K562 (cell line): ENCODE data around the gene KLHL8.

Experiments
- ATF1 ChIP-seq, 2 experiments: fragments of 450-650 bp in 1 of 2; IDR thresholded peaks; 2 replicates each; pipeline ENCODE4 v1.6.1; 2016; ENCODE audit warnings: missing compliant biosample characterization in 1 of 2, missing genetic modification characterization in 1 of 2
- CREBBP ChIP-seq: IDR thresholded peaks from one replicate; pipeline ENCODE4 v1.6.1; 2012; ENCODE audit warnings: low read depth, mild to moderate bottlenecking, control low read depth, inconsistent platforms, low read length
- ERF ChIP-seq: fragments of 450-650 bp; formaldehyde crosslinking; IDR thresholded peaks from 2 replicates; pipeline ENCODE4 v1.4.0; 2020; ENCODE audit warnings: mild to moderate bottlenecking, mixed read lengths
- EZH2 ChIP-seq: IDR thresholded peaks from 2 replicates; pipeline ENCODE4 v1.6.1; 2012; ENCODE audit warnings: low read depth, mild to moderate bottlenecking, inconsistent platforms, low read length, borderline replicate concordance
- FOXJ3 ChIP-seq: sonication (generic); formaldehyde crosslinking; IDR thresholded peaks from 2 replicates; pipeline ENCODE4 v1.4.0; 2020; ENCODE audit warnings: mild to moderate bottlenecking, missing genetic modification reagents
- KHSRP ChIP-seq: fragments of 450-650 bp; IDR thresholded peaks from 2 replicates; pipeline ENCODE4 v1.6.1; 2017
- SIX5 ChIP-seq, 2 experiments: IDR thresholded peaks; 2 replicates each; pipeline ENCODE4 v1.6.1; 2011; ENCODE audit warnings: low read length in 2 of 2, borderline replicate concordance in 1 of 2, low read depth in 1 of 2, mild to moderate bottlenecking in 1 of 2, moderate library complexity in 1 of 2; ENCODE audit not compliant: insufficient read depth in 1 of 2
- YY1 ChIP-seq, 3 experiments: IDR thresholded peaks; 2 replicates each; pipeline ENCODE4 v1.6.1; 2011; ENCODE audit warnings: low read length in 2 of 3, mild to moderate bottlenecking in 2 of 3, moderate library complexity in 2 of 3, borderline replicate concordance in 1 of 3, control low read depth in 1 of 3, low read depth in 1 of 3; ENCODE audit not compliant: insufficient read depth in 3 of 3, insufficient replicate concordance in 2 of 3, control insufficient read depth in 1 of 3, insufficient read length in 1 of 3; ENCODE audit errors: extremely low read depth in 1 of 3
- TF ChIP-seq, protein P1 (sequence below): sonication (generic); formaldehyde crosslinking; IDR thresholded peaks from 2 replicates; pipeline ENCODE4 v1.8.1; 2023; ENCODE audit warnings: mild to moderate bottlenecking, missing genetic modification reagents
- TF ChIP-seq, protein P2 (sequence below), 3 experiments: IDR thresholded peaks in 2 of 3; conservative IDR thresholded peaks in 1 of 3; 2 replicates each; pipeline ENCODE4 v1.5.1; 2011 to 2012; ENCODE audit warnings: low read length in 3 of 3, mild to moderate bottlenecking in 3 of 3, control low read depth in 2 of 3, improper control_type of control experiment in 1 of 3, inconsistent platforms in 1 of 3, low read depth in 1 of 3, mixed read lengths in 1 of 3, moderate library complexity in 1 of 3; ENCODE audit not compliant: insufficient read depth in 2 of 3
- TF ChIP-seq, protein P3 (sequence below): conservative IDR thresholded peaks from 2 replicates; pipeline ENCODE4 v1.6.1; 2011; ENCODE audit warnings: low read depth, mild to moderate bottlenecking, low read length; ENCODE audit not compliant: control insufficient read depth
- TF ChIP-seq, protein P4 (sequence below): fragments of 150-350 bp; IDR thresholded peaks from 2 replicates; pipeline ENCODE4 v1.6.1; 2014; ENCODE audit warnings: low read depth, mild to moderate bottlenecking, low read length, borderline replicate concordance
- TF ChIP-seq, protein P5 (sequence below), 2 experiments: fragments of 450-650 bp in 1 of 2; sonication (generic) in 1 of 2; formaldehyde crosslinking in 1 of 2; IDR thresholded peaks in 1 of 2; conservative IDR thresholded peaks in 1 of 2; 2 replicates each; pipeline versions ENCODE4 v1.6.1 to v1.8.1; 2016 to 2023; ENCODE audit warnings: mild to moderate bottlenecking in 2 of 2, moderate library complexity in 2 of 2, inconsistent platforms in 1 of 2, missing genetic modification reagents in 1 of 2

DNA sequence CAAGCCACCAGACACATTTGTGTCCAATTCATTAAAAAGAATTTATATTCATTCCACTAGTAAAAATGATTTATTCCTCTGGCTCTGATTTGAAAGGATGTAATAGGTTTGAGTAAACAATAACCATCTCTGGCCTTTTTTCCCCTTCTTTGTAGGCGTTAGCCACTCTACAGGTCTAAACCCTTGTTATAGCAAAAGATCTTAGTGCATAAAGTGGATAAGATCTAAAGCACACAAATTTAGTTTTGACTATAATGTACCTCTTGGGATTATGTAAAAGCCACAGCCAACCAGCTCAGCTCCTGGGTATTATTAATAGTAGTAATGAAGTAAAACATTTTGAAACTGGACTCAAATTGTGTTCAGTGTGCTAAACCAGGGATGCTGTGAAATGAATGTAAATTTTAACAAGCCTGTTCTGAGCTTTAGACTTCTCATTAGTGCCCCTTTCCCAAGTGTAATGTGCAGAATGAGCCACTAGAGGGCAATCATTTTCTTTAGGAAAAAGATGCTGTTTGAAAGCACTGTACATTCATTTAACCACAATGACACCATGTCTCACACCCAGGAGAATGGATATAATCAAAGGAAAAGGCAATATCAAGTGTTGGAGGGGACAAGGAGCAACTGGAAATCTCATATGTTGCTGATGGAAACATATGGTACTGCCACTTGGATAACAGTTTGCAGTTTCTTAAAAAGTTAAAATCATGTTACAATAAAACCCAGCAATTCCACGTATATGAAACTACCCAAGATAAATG lies 69.7 kb downstream of the KLHL8 start:
- TF ChIP-seq, protein P1, sequence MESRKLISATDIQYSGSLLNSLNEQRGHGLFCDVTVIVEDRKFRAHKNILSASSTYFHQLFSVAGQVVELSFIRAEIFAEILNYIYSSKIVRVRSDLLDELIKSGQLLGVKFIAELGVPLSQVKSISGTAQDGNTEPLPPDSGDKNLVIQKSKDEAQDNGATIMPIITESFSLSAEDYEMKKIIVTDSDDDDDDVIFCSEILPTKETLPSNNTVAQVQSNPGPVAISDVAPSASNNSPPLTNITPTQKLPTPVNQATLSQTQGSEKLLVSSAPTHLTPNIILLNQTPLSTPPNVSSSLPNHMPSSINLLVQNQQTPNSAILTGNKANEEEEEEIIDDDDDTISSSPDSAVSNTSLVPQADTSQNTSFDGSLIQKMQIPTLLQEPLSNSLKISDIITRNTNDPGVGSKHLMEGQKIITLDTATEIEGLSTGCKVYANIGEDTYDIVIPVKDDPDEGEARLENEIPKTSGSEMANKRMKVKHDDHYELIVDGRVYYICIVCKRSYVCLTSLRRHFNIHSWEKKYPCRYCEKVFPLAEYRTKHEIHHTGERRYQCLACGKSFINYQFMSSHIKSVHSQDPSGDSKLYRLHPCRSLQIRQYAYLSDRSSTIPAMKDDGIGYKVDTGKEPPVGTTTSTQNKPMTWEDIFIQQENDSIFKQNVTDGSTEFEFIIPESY (CRISPR knock-in tag), result no peak
- TF ChIP-seq SIX5 (IDR thresholded peaks at IDR 0.05; ENCODE audit: borderline replicate concordance in 1 of 2, insufficient read depth in 1 of 2, low read depth in 1 of 2, low read length in 2 of 2) (no peak), FOXJ3 (CRISPR knock-in tag) (no peak), ERF (CRISPR knock-in tag) (no peak), YY1 (IDR thresholded peaks at IDR 0.05; ENCODE audit: borderline replicate concordance in 1 of 3, control insufficient read depth in 1 of 3, extremely low read depth in 1 of 3, insufficient read depth in 3 of 3, insufficient read length in 1 of 3, insufficient replicate concordance in 2 of 3, low read depth in 1 of 3, low read length in 2 of 3) (no peak), KHSRP (no peak), ATF1 (CRISPR knock-in tag; IDR thresholded peaks at IDR 0.05) (no peak), ATF1 (tag; IDR thresholded peaks at IDR 0.05) (no peak), EZH2 (no peak), CREBBP (no peak)
- TF ChIP-seq, protein P2, sequence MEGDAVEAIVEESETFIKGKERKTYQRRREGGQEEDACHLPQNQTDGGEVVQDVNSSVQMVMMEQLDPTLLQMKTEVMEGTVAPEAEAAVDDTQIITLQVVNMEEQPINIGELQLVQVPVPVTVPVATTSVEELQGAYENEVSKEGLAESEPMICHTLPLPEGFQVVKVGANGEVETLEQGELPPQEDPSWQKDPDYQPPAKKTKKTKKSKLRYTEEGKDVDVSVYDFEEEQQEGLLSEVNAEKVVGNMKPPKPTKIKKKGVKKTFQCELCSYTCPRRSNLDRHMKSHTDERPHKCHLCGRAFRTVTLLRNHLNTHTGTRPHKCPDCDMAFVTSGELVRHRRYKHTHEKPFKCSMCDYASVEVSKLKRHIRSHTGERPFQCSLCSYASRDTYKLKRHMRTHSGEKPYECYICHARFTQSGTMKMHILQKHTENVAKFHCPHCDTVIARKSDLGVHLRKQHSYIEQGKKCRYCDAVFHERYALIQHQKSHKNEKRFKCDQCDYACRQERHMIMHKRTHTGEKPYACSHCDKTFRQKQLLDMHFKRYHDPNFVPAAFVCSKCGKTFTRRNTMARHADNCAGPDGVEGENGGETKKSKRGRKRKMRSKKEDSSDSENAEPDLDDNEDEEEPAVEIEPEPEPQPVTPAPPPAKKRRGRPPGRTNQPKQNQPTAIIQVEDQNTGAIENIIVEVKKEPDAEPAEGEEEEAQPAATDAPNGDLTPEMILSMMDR (IDR thresholded peaks at IDR 0.05 in 2 of 3, conservative IDR thresholded peaks at IDR 0.05 in 1 of 3; ENCODE audit: insufficient read depth in 2 of 3, low read depth in 1 of 3, low read length in 3 of 3), result peak; percentile 72 to 93 (median 85)
- TF ChIP-seq, protein P3, sequence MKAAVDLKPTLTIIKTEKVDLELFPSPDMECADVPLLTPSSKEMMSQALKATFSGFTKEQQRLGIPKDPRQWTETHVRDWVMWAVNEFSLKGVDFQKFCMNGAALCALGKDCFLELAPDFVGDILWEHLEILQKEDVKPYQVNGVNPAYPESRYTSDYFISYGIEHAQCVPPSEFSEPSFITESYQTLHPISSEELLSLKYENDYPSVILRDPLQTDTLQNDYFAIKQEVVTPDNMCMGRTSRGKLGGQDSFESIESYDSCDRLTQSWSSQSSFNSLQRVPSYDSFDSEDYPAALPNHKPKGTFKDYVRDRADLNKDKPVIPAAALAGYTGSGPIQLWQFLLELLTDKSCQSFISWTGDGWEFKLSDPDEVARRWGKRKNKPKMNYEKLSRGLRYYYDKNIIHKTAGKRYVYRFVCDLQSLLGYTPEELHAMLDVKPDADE, result no peak
- TF ChIP-seq, protein P4, sequence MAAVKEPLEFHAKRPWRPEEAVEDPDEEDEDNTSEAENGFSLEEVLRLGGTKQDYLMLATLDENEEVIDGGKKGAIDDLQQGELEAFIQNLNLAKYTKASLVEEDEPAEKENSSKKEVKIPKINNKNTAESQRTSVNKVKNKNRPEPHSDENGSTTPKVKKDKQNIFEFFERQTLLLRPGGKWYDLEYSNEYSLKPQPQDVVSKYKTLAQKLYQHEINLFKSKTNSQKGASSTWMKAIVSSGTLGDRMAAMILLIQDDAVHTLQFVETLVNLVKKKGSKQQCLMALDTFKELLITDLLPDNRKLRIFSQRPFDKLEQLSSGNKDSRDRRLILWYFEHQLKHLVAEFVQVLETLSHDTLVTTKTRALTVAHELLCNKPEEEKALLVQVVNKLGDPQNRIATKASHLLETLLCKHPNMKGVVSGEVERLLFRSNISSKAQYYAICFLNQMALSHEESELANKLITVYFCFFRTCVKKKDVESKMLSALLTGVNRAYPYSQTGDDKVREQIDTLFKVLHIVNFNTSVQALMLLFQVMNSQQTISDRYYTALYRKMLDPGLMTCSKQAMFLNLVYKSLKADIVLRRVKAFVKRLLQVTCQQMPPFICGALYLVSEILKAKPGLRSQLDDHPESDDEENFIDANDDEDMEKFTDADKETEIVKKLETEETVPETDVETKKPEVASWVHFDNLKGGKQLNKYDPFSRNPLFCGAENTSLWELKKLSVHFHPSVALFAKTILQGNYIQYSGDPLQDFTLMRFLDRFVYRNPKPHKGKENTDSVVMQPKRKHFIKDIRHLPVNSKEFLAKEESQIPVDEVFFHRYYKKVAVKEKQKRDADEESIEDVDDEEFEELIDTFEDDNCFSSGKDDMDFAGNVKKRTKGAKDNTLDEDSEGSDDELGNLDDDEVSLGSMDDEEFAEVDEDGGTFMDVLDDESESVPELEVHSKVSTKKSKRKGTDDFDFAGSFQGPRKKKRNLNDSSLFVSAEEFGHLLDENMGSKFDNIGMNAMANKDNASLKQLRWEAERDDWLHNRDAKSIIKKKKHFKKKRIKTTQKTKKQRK, result no peak
- TF ChIP-seq, protein P5, sequence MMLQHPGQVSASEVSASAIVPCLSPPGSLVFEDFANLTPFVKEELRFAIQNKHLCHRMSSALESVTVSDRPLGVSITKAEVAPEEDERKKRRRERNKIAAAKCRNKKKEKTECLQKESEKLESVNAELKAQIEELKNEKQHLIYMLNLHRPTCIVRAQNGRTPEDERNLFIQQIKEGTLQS (IDR thresholded peaks at IDR 0.05), result no peak
- TF ChIP-seq, protein P5 (CRISPR knock-in tag; conservative IDR thresholded peaks at IDR 0.05), result 0 out of 2 replicates have a peak, but pooled peaks have one; percentile 23
